Melanocyte of skin (primary cell): Measurements from ENCODE around the gene COX20. TPM values are rescaled to one million over a fixed set of nuclear protein-coding genes. Genes with fewer than 3 reads are reported as not detected.

ENCODE experiments used
- total RNA-seq, 2 donors: library from RNA; depleted of rRNA; stranded (reverse); fragments of >200 nt; gene quantifications; 2 replicates each; pipeline ENCODE4 v1.2.3, GENCODE V29; 2012

COX20 gene
- 10 to 100 TPM; 15.7 to 17.9 TPM for total RNA-seq

GRCh38 chr1:244835276-244836134, at the start of gene COX20:
Gene COX20, plus strand, starts transcription at chr1:244835658. Its CDS starts 57 bp downstream, at chr1:244835715.

GRCh38 chr1:244864253-244865027, 29.0 kb downstream of the COX20 start, which contains the start of gene HNRNPU:
Gene HNRNPU, minus strand, starts transcription at chr1:244864543. Its CDS starts 236 bp downstream, at chr1:244864307.

Other genes starting within 250 kb of the COX20 start
- gene DESI2, start 182.5 kb upstream of the COX20 start, total RNA-seq, result 10 to 100 TPM; 26.8 to 39.0 TPM
- 100 to 1,000 TPM; 178 to 253 TPM for gene HNRNPU, start 28.9 kb downstream of the COX20 start, total RNA-seq